Stimulated activated CD8-positive, alpha-beta memory T cell treated with anti-CD3 and anti-CD28 coated beads, Interleukin-15, amount 100 ng/mL, for 24 hours (primary cell): Measurements from ENCODE around the gene MAP1LC3B2.

Experiments used
- DNase-seq: peaks from one replicate; pipeline ENCODE4 v3.0.0-alpha.2; 2020; ENCODE audit warnings: low read depth

The MAP1LC3B2 gene

DNA sequence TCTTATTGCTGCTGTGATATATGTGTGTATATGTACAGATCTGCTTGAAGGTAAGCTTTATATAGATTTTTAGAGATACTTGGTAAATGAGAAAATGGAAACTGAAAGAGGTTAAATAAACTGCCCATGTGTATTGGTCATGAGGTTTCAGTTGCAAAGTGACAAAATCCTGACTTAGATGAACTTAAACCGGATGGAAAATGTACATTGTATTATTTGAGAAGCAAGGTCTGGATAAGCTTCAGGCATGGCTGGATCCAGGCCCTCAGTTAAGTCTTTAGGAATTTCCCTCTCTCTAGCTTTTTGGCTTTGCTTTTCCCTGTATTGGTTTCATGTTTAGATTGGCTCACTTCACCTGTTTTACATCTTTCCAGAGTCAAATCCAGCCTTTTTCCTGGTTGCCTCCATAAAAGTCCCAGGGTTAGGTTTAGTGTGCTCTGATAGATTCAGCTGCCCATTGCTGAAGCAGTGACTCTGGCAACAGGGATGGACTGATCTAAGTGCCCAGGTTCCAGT lies 21.0 kb upstream of the MAP1LC3B2 start:
- DNase-seq = no peak

GRCh38 chr12:116538682-116539305 lies 20.4 kb upstream of the MAP1LC3B2 start:
- no peak for DNase-seq

GRCh38 chr12:116539361-116539771 lies 19.8 kb upstream of the MAP1LC3B2 start:
- no peak for DNase-seq

- DNase-seq = no peak
Measured at GRCh38 chr12:116539905-116540482, 19.2 kb upstream of the MAP1LC3B2 start.

DNA sequence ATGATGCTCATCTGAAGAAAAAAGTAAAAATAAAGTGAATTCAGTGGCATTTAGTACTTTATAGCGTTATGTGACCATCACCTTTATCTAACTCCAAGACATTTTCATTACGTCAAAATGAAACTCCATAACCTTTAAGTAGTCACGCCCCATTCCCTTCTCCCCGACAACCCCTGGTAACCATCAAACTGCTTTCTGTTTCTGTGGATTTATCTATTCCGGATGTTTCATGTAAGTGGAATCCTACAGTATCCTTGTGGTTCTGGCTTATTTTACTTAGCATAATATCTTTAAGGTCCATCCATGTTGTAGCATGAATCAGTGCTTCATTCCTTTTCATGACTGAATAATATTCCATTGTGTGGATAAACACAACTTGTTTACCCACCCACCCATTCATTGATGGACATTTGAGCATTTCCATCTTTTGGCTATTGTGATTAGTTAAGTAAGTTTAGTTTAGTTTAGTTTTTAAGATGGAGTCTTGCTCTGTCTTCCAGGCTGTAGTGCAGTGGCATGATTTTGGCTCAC lies 18.5 kb upstream of the MAP1LC3B2 start:
- DNase-seq = no peak

- no peak for DNase-seq
Measured at GRCh38 chr12:116541547-116542344, 17.4 kb upstream of the MAP1LC3B2 start.

DNA sequence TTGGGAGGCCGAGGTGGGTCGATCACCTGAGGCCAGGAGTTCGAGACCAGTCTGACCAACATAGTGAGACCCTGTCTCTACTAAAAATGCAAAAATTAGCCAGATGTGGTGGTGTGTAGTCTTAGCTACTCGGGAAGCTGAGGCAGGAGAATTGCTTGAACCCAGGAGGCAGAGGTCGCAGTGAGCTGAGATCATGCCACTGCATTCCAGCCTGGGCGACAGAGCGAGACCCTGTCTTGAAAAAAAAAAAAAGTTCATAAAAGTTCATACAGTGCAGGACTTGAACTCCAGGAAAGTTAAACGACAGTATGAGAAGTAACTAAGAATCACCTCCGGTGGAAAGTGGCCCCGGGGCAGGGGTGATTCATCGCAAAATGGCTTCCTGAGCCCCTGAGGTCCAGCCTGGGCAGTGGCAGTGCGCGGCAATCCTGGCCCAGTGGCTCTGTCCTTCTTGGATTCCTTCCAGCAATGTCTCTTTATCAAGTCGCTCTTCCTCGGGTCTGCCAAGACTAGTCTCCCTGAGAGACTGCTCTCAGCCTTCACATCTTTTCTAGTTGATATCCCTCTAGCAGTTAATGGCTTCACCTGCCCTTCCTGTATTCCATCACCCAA lies 16.7 kb upstream of the MAP1LC3B2 start:
- DNase-seq = no peak

- no peak for DNase-seq
Measured at GRCh38 chr12:116544656-116545055, 14.5 kb upstream of the MAP1LC3B2 start.

DNA sequence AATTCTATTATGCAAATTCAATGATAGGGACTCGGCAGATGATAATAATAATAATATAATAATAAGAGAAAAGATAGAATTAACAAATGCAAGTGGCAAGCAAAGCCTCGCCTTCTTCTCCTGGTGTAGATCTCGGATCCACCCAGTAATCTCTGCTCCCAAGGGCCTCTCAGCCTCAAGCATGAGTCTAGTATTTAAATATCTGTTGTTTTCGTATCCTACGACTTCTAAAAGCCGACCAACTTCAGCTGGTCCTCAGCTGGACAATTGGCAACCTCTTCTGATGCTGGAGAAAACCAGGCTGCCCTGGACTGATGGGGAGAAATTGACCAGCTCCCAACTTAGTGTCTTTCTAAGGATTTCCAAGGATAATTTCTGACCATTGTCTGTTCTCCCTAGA lies 14.0 kb upstream of the MAP1LC3B2 start:
- no peak for DNase-seq

DNA sequence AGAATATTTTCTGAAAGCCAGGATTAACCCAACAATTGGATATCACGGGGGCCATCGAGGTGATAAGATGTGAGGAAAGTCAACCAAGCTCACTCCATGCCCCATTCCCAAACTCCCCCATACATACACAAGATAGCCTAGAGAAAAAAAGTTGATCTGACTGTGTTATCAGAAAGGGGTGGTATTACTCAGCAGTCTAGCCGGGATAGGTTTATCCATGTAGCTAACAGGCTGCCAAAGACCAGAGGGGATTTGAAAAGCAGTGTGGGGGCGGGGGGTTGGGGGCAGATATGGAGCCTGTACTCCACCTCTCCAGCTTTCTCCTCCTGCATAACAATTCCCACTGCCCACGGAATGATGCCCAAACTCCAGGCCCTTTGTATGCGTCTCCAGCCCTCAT lies 13.2 kb upstream of the MAP1LC3B2 start:
- DNase-seq = no peak

GRCh38 chr12:116547955-116548501 lies 11.2 kb upstream of the MAP1LC3B2 start:
- no peak for DNase-seq

DNA sequence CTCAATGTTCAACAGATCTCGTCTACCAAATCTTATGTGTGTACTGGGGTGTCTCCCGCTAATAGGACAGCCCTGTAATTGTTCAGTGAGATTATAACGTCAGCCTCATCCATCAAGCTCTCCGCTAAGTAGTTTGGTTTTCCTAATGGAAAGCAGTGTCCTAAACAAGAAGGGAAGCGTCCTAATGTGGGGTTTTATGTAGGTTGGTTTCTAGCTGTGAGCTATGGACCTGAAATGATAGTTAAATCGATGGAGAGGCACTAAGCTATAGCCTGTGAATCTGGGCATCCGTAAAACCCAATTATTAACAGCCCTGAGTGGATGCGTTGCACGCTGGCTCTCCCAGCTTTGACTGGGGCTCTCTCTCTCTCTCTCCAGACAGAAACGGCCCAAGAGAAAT lies 9.2 kb upstream of the MAP1LC3B2 start:
- DNase-seq = no peak

GRCh38 chr12:116551151-116551550 lies 8.0 kb upstream of the MAP1LC3B2 start:
- DNase-seq = no peak

DNA sequence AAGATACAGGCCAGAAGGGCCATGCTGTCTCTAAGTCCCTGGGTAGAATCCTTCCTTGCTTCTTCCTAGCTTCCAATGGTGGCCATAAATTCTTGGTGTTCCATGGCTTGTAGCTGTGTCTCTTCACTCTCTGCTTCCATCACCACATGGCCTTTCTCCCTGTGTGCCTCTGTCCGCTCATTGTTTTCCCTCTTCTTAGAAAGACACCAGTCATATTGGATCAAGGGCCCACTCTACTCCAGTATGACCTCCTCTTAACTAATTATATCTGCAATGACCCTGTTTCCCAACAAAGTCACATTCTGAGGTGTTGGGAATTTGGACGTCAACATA lies 7.6 kb upstream of the MAP1LC3B2 start:
- no peak for DNase-seq

GRCh38 chr12:116551952-116552772 lies 7.0 kb upstream of the MAP1LC3B2 start:
- DNase-seq = no peak

DNA sequence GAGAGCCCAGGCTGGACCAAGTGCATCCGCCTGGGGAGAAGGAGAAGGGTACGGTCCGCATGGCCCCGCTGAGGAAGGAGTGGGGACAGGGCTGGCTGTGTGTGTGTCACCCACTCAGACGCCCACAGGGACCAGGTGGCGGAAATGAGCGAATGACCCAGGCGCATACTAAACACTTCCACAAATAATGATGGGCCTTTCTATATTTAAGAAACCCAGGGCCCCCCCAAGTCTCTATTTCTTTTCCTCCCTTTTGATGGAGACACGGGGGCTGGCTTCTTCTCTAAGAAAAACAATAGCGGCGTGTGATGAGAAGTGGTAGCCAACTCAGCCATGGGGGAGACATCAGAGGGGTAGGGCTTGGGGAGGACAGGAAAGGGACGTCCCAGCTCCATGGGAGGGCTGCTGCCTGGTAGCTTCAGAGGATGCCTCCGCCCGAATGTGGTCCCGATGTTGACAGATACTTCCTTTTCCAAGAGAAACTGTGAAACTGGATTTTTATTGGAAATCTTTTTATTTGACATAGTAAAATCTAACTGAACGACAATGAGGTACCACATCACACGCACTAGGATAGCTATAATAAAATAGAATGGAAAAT lies 6.3 kb upstream of the MAP1LC3B2 start:
- no peak for DNase-seq

GRCh38 chr12:116556356-116556952 lies 2.7 kb upstream of the MAP1LC3B2 start:
- DNase-seq = no peak

- DNase-seq = no peak
Measured at GRCh38 chr12:116556964-116557698, 2.0 kb upstream of the MAP1LC3B2 start.

DNA sequence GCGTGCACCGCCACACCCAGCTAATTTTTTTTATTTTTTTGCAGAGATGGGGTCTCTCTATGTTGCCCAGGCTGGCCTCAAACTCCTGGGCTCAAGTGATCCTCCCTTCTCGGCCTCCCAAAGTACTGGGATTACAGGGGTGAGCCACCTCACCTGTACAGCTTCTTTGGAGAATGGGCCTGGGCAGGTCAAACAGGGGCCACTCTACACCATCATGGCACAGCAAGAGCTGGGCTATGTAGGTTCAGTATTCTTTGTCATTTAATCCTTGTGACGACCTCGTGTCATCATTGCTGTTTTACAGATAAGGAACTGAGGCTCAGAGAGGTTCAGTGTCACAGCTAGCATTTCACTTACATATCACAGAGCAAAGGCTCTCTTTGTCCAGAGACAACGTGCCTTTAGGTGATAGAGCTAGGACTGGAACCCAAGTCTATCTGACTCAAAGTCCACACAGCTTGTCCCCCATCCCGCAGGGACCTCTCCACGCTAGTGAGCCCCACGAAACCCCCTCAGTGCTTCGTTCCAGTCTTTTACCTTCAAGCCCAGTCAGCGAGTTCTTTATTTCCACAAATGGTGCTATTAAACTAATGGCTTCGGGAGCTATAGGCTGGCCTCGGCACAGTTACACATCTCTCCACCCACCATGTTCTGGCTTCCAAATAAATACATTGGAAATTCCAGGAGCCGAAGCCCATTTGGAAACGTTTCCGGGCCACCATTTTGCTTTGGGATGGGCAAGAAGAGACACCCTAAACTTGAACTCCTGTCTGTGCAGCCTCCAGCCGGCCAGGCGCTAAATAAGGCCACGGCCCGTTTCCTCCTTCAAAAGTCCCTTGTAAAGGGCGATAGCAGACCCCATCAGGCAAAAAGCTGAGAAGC lies 660 bp upstream of the MAP1LC3B2 start:
- no peak for DNase-seq
